IMR-90 (cell line): ENCODE data around the gene ASGR2. TPM values are rescaled to one million over a fixed set of nuclear protein-coding genes. Genes with fewer than 3 reads are reported as not detected.

ENCODE experiments used
- ATAC-seq: fragments of 200-7000 bp; cut with Tn5 transposase; 2 replicates; pipeline ENCODE4 v1.9.1; 2020; ENCODE audit warnings: low read depth, mild to moderate bottlenecking, moderate library complexity
- BruUV-seq: library from RNA; stranded (reverse); fragments of 400-500 nt; replicated peaks from 2 replicates; lab custom pipeline; 2021; lab: Mats Ljungman, UMichigan
- CTCF ChIA-PET: fragments of 300-600 bp; formaldehyde crosslinking; extraction: SDS; loops from one replicate; lab custom pipeline; 2021; ENCODE audit warnings: antibody characterized with exemption; lab: Yijun Ruan, JAX
- POLR2A ChIA-PET: fragments of 300-600 bp; sonication (Branson Sonifier 250); formaldehyde crosslinking; loops from one replicate; lab custom pipeline; 2022; ENCODE audit warnings: antibody characterized with exemption; ENCODE audit not compliant: unreplicated experiment; lab: Charles Lee
- DNase-seq: peaks from one replicate; pipeline ENCODE4 v3.0.0; 2013
- H2AFZ ChIP-seq: replicated peaks from 2 replicates; pipeline ENCODE3; 2013; ENCODE audit warnings: low read length, mild to moderate bottlenecking; ENCODE audit not compliant: poor library complexity
- H2AK5ac ChIP-seq: 2 replicates; pipeline ENCODE4 v1.6.1; 2013; ENCODE audit warnings: low read depth, low read length, inconsistent platforms
- H2AK9ac ChIP-seq: replicated peaks from 2 replicates; pipeline ENCODE3; 2013; ENCODE audit warnings: mild to moderate bottlenecking, low read depth, low read length, moderate library complexity; ENCODE audit not compliant: poor library complexity
- H2BK120ac ChIP-seq: 2 replicates; pipeline ENCODE4 v1.6.1; 2013; ENCODE audit warnings: low read depth, low read length, inconsistent platforms
- H2BK15ac ChIP-seq: 3 replicates; pipeline ENCODE4 v1.6.1; 2013; ENCODE audit warnings: low read depth, low read length, inconsistent platforms
- H2BK20ac ChIP-seq: 2 replicates; pipeline ENCODE4 v1.6.1; 2013; ENCODE audit warnings: low read depth, mild to moderate bottlenecking, inconsistent platforms, low read length, moderate library complexity
- H2BK5ac ChIP-seq: 2 replicates; pipeline ENCODE4 v1.6.1; 2013; ENCODE audit warnings: mild to moderate bottlenecking, low read depth, low read length, inconsistent platforms; ENCODE audit not compliant: poor library complexity, severe bottlenecking
- H3K14ac ChIP-seq: replicated peaks from 2 replicates; pipeline ENCODE4 v1.6.1; 2013; ENCODE audit warnings: low read depth, low read length, inconsistent platforms
- H3K18ac ChIP-seq: 2 replicates; pipeline ENCODE4 v1.6.1; 2013; ENCODE audit warnings: low read depth, low read length, control low read depth
- H3K23ac ChIP-seq: 2 replicates; pipeline ENCODE4 v1.6.1; 2013; ENCODE audit warnings: low read depth, low read length, inconsistent platforms
- H3K27ac ChIP-seq: 2 replicates; pipeline ENCODE4 v1.5.1; 2013; ENCODE audit warnings: mild to moderate bottlenecking, control low read depth, low read length; ENCODE audit not compliant: insufficient read depth
- H3K27me3 ChIP-seq: 2 replicates; pipeline ENCODE4 v1.6.1; 2013; ENCODE audit warnings: low read length; ENCODE audit not compliant: control insufficient read depth, insufficient read depth
- H3K36me3 ChIP-seq: 2 replicates; pipeline ENCODE4 v1.6.1; 2013; ENCODE audit warnings: low read length, mixed read lengths; ENCODE audit not compliant: control insufficient read depth, insufficient read depth
- H3K4ac ChIP-seq: 2 replicates; pipeline ENCODE4 v1.6.1; 2013; ENCODE audit warnings: low read depth, low read length, inconsistent platforms
- H3K4me1 ChIP-seq: 2 replicates; pipeline ENCODE4 v1.6.1; 2013; ENCODE audit warnings: low read length, mixed read lengths; ENCODE audit not compliant: control insufficient read depth, insufficient read depth
- H3K4me2 ChIP-seq: 2 replicates; pipeline ENCODE4 v1.6.1; 2013; ENCODE audit warnings: low read depth, mild to moderate bottlenecking, control low read depth, low read length, moderate library complexity
- H3K4me3 ChIP-seq: 2 replicates; pipeline ENCODE4 v1.5.1; 2013; ENCODE audit warnings: low read depth, mild to moderate bottlenecking, control low read depth, low read length, moderate library complexity; ENCODE audit not compliant: insufficient read depth
- H3K56ac ChIP-seq: 2 replicates; pipeline ENCODE4 v1.6.1; 2013; ENCODE audit warnings: low read length, inconsistent platforms; ENCODE audit not compliant: insufficient read depth; ENCODE audit errors: extremely low read depth
- H3K79me1 ChIP-seq, 2 experiments: 2 replicates each; pipeline ENCODE4 v1.6.1; 2013; ENCODE audit warnings: low read length in 2 of 2, inconsistent platforms in 1 of 2, low read depth in 1 of 2
- H3K9ac ChIP-seq: 2 replicates; pipeline ENCODE4 v1.6.1; 2013; ENCODE audit warnings: low read depth, low read length, control low read depth
- H3K9me1 ChIP-seq: 2 replicates; pipeline ENCODE4 v1.6.1; 2013; ENCODE audit warnings: low read length, inconsistent platforms; ENCODE audit not compliant: insufficient read depth
- H3K9me3 ChIP-seq: 2 replicates; pipeline ENCODE4 v1.6.1; 2013; ENCODE audit warnings: low read length; ENCODE audit not compliant: control insufficient read depth, insufficient read depth
- H4K20me1 ChIP-seq: 2 replicates; pipeline ENCODE4 v1.6.1; 2013; ENCODE audit warnings: low read length, inconsistent platforms; ENCODE audit not compliant: insufficient read depth
- H4K5ac ChIP-seq: 2 replicates; pipeline ENCODE4 v1.6.1; 2013; ENCODE audit warnings: mild to moderate bottlenecking, low read depth, low read length, control low read depth
- H4K8ac ChIP-seq, 2 experiments: 2 replicates each; pipeline ENCODE4 v1.6.1; 2013; ENCODE audit warnings: low read depth in 2 of 2, low read length in 2 of 2, control low read depth in 1 of 2, inconsistent platforms in 1 of 2
- H4K91ac ChIP-seq: 2 replicates; pipeline ENCODE4 v1.6.1; 2013; ENCODE audit warnings: low read depth, low read length, inconsistent platforms; ENCODE audit not compliant: insufficient read depth
- CHD1 ChIP-seq: IDR thresholded peaks from 2 replicates; pipeline ENCODE4 v1.6.1; 2012; ENCODE audit warnings: low read depth, low read length, improper control_type of control experiment
- CTCF ChIP-seq: conservative IDR thresholded peaks from 2 replicates; pipeline ENCODE4 v1.5.1; 2012; ENCODE audit warnings: mild to moderate bottlenecking, low read depth, low read length, improper control_type of control experiment
- WGBS, 2 experiments: methylation state at CpG; one replicate each; pipeline versions ENCODE4 v1.1.5 to v1.1.7; 2013; ENCODE audit warnings: missing lambda C conversion rate in 2 of 2; ENCODE audit not compliant: insufficient read length in 1 of 2; ENCODE audit errors: extremely low coverage in 2 of 2; 5-methylcytosine and 5-hydroxymethylcytosine counted together
- dilution Hi-C: fragments of 300-500 bp; cut with HindIII; formaldehyde crosslinking; loops from one replicate; pipeline ENCODE4 v1.14.3; 2018; ENCODE audit warnings: low sequenced_read_pairs; ENCODE audit not compliant: unreplicated experiment
- in situ Hi-C: fragments of 300-500 bp; cut with MboI; formaldehyde crosslinking; loops from 3 replicates; pipeline ENCODE4 v1.14.3; 2019; ENCODE audit warnings: low sequenced_read_pairs, inconsistent platforms, mixed read lengths
- intact Hi-C: fragments of 100-400 bp; cut with micrococcal nuclease; formaldehyde crosslinking; loops from 2 replicates; pipeline ENCODE4 v1.10.0; 2022
- polyA plus RNA-seq, 3 experiments: library from polyadenylated mRNA; depleted of rRNA; stranded (reverse); fragments of >200 nt; gene quantifications; 2 replicates each; pipeline ENCODE4 v1.2.3, GENCODE V29; 2012; ENCODE audit warnings: low replicate concordance in 1 of 3
- total RNA-seq: library from RNA; depleted of rRNA; stranded (reverse); fragments of >200 nt; gene quantifications from 2 replicates; pipeline ENCODE4 v1.2.3, GENCODE V29; 2012

The ASGR2 gene
- total and polyA plus RNA-seq, 2 of the 4 experiments (the other 2 are of a cell fraction), result not detected

GRCh38 chr17:7133424-7133823, 18.8 kb upstream of the ASGR2 start:
- no peak overlapping the region for H2BK15ac ChIP-seq
- intact Hi-C loops, result no loop called here
- H3K9me1 ChIP-seq, result no peaks in the 10 kb centered on the region
- H3K79me1 ChIP-seq, result no peaks in the 10 kb centered on the region
- ATAC-seq (no peak), DNase-seq (no peak)
- no TSS peak for BruUV-seq
- H3K23ac ChIP-seq, result no peak overlapping the region
- TF ChIP-seq CTCF, result 0 out of 2 replicates have a peak, but pooled peaks have one; percentile 11
- TF ChIP-seq CHD1, result no peak
- peak overlapping the region; percentile 79 for H2AFZ ChIP-seq
- H2AK5ac ChIP-seq, result no peak overlapping the region
- no peak overlapping the region for H3K18ac ChIP-seq
- H3K4me1 ChIP-seq, result no peaks in the 10 kb centered on the region
- H4K20me1 ChIP-seq, result no peaks in the 10 kb centered on the region
- no peak overlapping the region for H2BK5ac ChIP-seq
- ChIA-PET CTCF (interaction anchor here (0.6 to 1.6 kb wide), 7 partner anchors 13 to 832 kb away, joined by 3 to 8 read pairs (median 4); no protein-coding TSS in a partner anchor), POLR2A (no interaction called here)
- no peak overlapping the region for H2BK120ac ChIP-seq
- H4K91ac ChIP-seq, result no peak overlapping the region
- H4K5ac ChIP-seq, result no peak overlapping the region
- H3K4me2 ChIP-seq, result no peak overlapping the region
- H2BK20ac ChIP-seq, result no peak overlapping the region
- H4K8ac ChIP-seq, result no peak overlapping the region
- H3K56ac ChIP-seq, result no peak overlapping the region
- 29% methylated on average over 8 of the region's 19 CpGs; no CpG with 5 or more reads in 1 of the 2 experiments for WGBS, 2 experiments
- no peak overlapping the region for H3K14ac ChIP-seq
- no peak overlapping the region for H3K9ac ChIP-seq
- H3K27me3 ChIP-seq, result peaks cover 40% of the 10 kb centered on the region
- no peak overlapping the region for H3K27ac ChIP-seq
- no peaks in the 10 kb centered on the region for H3K36me3 ChIP-seq
- in situ Hi-C loops, result loop anchor here (25.0 kb wide), 1 partner anchor 221 kb away; no protein-coding TSS in a partner anchor
- no peak overlapping the region for H3K4ac ChIP-seq
- no peak overlapping the region for H3K4me3 ChIP-seq
- dilution Hi-C loops, result no loop called here
- H3K9me3 ChIP-seq, result no peaks in the 10 kb centered on the region
- no peak overlapping the region for H2AK9ac ChIP-seq
